GM19324 (cell line): Measurements from ENCODE around the gene MALRD1.

Experiments
- ATAC-seq: cut with Tn5 transposase; IDR thresholded peaks from one replicate; pipeline ENCODE4 v1.9.1; 2021; ENCODE audit warnings: mild to moderate bottlenecking, moderate library complexity; ENCODE audit not compliant: unreplicated experiment, low FRiP score

MALRD1 gene

DNA sequence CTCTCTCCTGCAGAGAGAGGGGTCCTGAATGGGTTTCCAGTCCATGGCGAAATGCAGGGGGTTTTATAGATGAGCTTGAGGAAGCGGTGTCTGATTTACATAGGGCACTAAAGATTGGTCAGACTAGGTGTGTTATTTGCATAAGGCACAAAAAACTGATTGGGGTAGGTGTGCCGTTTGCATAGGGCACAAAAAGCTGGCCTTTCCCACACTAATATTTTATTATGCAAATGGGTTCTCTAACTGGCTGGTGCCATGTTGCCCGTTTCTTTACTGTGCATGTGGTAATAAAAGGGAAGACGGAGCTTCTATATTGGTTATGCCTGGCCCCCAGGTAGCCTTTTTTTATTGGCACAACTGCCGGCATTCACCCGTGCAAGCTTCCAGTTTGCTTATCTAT lies 50.2 kb downstream of the MALRD1 start:
- ATAC-seq = no peak

DNA sequence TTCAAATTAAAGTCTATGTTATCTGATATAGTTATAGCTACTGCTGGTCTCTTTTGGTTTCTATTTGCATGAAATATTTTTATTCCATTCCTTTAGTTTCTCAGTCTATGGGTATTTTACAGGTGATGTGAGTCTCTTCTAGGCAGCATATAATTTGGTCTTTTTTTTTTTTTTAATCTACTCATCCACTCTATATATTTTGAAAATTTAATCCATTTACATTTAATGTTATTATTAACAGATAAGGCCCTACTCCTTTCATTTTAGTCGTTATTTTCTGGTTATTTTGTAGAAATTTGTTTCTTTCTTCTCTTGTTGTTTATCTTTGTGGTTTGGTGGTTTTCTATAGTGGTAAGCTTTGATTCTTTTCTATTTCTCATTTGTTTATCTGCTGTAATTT lies 58.8 kb downstream of the MALRD1 start:
- ATAC-seq = no peak

DNA sequence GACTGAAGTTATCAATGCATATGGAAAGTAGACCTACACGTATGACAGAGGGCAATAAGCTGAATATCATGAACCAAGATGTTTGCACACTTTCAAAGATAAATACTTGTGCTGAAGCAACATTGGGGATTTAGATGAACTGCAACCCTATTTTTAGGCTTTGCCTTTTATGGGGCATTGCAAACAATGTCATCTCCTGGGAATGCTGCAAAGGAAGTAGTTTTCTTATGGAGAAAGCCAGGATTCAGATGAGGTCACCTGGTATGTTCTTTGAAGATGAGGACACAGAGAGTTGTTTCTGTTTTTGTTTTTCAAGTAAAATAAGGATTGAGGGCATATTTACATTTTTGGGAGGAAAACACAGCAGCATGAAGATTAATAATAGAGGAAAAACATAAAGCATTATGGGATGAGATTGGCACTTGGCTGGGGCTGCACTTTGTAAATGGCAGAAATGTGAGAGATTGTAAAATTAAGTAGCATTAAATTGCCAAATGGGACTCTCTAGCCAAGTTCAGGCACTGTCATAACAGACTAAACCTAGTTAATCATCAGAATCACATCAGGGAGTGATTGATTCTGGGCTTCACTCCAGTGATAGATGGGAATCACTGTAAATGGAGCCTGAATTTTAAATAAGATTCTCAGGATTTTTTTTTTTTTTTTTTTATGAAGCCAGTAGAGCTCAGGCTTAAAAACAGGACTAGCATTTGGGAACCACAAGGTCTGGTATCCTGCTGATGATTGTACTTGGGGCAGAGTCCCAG lies 63.1 kb downstream of the MALRD1 start:
- ATAC-seq = no peak

DNA sequence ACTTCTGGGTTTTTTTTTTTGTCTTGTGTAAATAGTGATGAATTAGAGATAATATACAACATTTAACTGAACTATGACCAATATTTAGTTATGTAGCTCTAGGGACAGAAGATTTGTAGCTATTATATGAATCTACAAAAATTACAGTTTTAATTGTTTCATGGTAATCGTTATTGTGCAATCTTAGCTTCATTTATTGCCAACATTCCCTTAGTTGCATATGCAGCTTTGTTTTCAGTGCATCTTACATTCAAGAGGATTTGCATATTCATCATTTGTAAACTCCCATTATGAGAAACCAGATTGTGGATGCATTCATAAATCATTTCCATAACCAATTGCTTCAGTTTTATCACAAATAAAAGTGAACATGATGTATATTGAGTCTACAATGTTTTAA lies 68.8 kb downstream of the MALRD1 start:
- no peak for ATAC-seq

DNA sequence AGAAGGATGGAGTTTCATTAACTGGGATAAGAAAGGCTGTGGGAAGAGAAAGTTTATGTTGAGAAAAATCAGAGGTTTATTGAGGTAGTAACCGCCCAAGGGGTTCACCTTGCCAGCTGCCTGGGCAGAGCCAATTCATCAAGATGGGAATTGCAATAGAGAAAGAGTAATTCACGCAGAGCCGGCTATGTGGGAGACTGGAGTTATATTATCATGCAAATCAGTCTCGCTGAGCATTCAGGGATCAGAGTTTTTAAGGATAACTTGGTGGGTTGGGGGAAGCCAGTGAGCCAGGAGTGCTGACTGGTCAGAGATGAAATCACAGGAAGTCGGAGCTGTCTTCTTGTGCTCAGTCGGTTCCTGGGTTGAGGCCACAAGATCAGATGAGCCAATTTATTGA lies 70.6 kb downstream of the MALRD1 start:
- ATAC-seq = no peak

DNA sequence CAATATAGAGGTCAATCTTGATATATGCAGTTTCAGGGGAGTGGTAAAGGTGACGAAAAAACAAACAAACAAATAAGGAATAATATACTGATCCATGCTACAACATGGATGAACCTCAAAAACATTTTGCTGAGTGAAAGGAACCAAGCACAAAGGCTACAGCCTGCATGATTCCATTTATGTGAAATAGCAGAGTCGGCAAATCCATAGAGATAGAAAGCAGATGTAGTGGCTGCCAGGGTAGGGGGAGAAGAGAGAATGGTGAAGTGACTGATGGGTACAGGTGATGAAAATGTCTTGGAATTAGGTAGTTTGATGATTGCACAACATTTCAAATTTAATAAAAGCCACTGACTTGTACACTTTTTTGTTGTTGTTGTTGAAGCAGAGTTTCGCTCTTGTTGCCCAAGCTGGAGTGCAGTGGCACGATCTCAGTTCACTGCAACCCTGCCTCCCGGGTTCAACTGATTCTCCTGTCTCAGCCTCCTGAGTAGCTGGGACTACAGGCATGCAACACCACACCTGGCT lies 71.8 kb downstream of the MALRD1 start:
- no peak for ATAC-seq

DNA sequence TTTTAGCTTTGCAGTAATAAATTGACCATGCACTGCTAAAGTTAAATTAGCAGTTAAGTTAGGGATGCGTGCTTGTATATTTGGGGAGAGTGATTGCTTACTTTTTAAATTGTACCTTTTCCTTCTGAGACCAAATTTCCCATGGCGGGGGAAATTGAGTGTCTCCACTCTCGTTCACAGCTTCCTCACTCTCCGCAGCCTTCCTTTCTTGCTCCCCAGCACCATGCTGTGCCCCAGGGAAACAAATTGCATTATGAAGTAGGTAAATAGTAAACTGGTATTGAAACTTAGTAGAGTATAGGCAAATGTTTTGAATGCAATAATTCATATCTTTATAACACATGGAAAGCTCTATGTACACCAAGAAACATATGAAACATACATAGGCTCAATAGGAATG lies 85.4 kb downstream of the MALRD1 start:
- ATAC-seq = no peak

DNA sequence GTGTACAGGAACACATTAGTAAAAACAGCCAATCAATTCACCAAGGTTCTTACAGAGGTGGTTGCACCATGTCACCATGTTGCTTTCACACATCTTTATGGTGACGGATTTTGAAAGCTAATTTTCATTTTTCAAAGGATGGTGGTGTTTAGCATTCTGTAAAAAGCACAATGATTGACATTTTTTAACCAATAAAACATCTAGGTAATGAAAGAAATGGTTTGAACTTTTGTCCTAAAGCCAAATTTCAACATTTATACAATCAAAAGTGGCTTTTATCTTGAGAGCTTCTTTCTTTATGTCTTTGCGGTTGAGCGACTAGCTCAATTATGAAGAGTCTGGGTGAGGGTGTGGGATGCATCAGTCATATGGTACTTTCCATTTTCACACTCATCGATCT lies 94.4 kb downstream of the MALRD1 start:
- no peak for ATAC-seq

DNA sequence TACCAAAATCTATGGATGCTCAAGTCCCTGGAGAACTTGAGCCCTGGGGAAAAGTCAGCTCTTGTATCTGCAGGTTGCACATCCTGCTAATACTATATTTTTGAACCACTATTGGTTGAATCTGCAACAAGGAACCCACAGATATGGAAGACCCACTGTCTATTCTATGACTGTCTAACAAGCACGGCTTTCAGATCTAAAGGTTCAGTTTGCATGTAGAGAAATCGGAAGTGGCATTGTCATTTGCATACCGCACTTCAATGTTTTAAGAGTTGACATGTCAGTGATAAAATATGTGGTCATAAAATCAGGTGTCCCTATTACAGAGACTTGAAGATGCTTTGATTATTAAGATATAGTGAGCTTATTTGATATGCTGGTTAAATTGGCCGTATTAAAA lies 95.6 kb downstream of the MALRD1 start:
- no peak for ATAC-seq

DNA sequence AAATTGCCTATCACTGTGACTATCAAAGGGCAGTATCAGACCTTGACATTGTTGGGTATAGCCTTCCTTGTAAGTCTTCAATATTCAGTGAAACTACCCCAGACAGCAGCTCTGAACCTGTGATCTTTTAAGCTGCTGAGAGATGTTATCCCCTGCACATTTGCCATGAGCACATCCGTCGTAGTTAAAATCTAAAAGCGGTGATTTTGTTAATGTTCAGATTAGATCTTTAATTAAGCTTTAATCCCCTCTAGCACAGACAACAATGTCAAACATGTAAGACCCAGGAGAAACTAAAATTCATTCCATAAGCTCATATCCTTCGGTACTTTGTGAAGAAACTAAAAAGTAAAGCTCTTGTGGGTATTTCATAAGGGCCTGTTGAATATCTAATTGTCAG lies 105.8 kb downstream of the MALRD1 start:
- ATAC-seq = no peak

DNA sequence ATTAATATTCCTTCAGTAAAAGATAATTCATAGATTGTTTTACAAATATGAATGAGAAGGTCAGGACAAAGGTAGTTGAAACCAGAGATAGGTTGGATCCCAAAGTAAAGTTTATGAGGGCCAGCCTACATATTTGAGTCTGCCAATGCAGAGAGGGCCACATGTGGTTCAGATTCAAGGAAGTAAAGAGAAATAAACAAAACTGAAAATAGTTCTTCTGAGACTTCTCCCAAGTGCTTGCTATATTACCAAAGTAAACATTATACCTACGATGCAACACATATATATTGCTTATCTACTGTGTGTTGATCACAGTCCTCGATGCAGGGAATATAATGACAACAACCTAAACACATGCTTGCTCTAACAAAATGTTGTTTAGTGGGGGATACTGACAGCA lies 109.8 kb downstream of the MALRD1 start:
- no peak for ATAC-seq

DNA sequence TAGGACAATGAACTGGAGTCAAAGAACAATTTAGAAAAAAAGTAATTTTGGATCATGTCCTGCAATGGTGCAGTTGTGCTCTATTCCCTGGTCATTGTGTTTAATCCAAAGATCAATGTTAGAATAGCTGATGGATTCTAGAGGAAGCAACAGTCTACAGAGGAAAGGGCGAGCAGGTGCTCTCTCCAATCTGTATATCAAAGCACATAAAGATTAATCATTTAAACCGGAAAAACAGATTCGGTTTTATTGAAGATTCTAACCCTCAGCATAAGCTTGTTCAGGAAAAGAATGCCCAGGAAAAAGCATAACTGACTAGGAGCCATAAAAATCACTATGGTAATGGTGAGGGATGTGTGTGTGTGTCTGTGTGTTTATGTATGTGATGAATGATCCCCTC lies 110.3 kb downstream of the MALRD1 start:
- no peak for ATAC-seq

DNA sequence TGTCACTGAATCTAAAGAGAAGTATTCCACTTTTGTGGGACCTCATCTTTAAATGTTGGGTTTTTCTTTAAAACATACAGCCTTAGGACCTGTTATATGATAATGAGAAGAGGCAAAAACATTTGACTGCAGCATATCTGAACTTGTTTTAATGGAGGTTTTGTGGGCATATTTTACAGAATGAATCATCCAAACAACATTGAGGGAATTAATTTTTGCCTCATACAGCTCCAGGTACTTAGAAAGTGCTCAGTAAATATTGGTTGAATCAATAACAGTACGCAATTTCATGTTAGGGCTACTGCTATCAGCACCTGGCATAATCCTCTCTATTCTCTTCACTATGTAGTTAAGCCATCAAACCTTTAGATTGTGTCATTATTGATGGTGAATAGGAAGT lies 115.9 kb downstream of the MALRD1 start:
- no peak for ATAC-seq

DNA sequence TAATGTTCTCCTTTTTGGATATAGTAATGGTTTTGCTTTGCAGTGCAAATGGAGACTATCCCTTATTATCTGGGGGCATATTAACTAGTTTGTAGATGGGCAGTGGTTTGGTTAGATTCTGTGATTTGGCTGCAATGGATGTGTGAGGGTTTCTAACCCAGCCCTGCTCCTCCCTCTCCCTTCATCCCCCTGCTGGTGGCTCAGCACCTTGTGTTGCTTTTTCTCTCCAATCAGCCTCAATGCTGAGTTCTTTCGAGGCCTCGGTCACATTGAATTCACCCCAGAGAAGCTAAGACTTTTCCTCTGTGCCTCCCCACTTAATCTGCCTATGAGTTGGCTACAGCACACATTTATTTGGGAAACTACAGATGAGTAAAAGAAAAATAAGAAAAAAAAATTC lies 120.0 kb downstream of the MALRD1 start:
- ATAC-seq = no peak

DNA sequence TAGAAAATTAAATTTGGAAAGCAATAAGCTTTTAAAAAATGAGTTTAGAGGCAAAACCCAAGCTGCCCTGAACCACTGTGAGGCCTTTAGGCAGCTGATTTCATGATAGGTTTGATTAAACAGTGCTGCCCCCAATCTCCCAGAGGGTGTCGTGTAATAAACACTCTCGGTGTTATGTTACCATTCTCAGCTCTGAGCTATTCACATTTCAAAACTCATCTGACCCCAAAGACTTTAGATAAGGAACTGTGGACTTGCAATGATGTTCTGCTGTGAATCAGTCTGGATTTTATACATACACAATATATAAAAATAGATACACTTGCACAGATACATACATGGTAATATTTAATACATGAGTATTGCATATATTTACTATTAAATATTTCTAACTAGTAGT lies 120.4 kb downstream of the MALRD1 start:
- no peak for ATAC-seq

DNA sequence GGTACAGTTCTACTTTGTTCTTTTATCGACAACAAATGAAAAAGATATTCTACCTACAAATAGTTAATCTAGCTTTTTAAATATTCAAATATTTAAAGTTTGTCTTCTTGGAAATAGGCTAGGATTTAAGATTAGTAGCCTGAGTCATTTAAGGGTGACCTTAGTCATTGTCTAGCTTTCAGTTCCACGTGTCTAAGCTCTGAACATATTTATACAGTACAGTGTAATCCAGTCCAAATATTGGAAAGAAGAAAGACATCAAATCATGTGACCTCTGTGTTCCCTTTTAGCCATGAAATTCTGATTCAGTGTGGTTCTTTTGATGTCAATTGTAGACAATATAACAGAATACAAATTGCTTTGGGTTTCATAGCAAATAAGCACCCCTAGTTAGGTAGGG lies 121.1 kb downstream of the MALRD1 start:
- ATAC-seq = no peak

DNA sequence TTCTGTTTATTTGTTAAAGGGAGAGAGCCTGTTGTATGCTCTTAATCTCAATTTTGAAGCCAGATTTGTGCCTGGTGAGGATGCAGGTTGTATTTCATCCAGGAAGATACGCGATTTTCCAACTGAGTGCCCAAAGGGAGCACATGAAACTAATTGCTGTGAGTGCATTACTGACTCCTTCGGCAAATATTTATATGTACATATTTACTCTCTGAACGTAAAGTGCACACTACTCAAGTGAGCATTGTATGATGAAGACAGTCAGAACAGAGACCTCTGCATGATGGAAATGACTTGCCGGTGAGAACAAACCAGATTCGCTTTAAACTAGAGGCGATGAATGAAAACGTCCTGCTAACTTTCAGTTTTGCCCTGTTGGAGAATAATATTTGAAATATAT lies 130.1 kb downstream of the MALRD1 start:
- ATAC-seq = no peak

DNA sequence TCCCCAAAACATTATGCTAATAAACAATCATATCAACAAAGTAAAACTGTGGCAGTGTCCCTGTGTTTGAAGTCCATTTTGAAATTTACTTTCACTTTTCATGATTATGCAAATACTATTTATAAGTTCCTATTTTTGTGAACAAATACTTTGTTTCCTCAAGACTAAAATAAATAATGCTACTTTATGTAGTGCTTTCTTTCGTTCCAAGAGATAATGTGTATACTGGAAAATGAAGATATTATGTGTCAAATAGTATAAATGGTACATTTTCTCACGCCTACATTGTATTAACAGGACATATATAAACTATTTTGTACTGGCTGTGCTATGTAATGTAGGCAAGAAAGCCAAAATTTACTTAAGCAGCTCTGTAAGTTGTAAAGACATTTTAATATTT lies 136.3 kb downstream of the MALRD1 start:
- ATAC-seq = no peak

DNA sequence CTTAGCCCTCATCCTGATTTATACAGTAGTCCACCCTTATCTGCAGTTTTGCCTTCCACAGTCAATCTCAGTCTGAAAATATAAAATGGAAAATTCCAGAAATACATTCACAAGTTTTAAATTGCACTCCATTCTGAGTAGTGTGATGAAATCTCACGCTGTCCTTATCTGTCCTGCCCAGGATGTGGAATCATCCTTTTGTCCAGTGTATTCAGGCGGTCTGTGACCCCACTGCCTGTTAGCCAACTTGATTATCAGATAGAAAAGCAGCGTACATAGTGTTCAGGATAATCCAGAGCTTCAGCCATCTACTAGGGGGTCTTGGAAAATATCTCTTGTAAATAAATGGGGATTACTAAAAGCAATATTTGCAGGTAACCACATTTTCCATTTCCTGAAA lies 146.3 kb downstream of the MALRD1 start:
- no peak for ATAC-seq

DNA sequence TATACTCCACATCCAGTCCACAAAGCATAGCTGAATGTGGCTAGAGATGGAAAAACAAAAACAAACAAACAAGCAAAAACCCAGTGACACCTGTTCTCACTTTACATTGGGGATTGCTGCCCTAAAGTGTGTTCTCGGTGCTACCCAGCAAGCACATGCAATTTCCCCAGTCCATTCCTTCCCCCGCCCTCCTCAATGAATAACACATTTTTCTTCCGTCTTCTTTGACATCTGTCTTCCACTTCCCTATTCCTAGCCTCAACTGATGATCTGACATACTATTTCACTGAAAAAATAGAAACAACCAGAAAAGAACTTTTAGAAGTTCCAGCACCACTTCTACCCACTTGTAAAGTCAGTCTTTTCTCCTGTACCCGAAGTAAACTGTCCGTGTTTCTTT lies 147.1 kb downstream of the MALRD1 start:
- no peak for ATAC-seq

DNA sequence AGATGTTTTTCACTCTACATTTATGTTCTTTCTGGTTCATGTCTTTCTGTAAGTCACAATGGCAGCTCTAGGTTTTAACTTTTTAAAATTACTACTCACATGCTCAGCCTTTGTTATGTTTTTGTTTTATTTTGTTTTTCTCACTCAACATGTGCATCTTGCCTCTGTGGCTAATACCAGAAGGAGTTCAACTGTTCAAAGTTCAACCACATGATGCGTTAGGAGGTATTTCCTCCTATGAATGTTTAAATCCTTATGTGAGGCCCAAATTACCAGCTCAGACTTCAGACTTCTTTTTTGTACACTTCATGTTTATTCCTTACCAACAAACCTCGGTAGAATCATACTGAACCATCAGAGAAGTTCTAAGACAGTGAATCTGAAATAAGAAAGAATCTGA lies 151.6 kb downstream of the MALRD1 start:
- no peak for ATAC-seq

DNA sequence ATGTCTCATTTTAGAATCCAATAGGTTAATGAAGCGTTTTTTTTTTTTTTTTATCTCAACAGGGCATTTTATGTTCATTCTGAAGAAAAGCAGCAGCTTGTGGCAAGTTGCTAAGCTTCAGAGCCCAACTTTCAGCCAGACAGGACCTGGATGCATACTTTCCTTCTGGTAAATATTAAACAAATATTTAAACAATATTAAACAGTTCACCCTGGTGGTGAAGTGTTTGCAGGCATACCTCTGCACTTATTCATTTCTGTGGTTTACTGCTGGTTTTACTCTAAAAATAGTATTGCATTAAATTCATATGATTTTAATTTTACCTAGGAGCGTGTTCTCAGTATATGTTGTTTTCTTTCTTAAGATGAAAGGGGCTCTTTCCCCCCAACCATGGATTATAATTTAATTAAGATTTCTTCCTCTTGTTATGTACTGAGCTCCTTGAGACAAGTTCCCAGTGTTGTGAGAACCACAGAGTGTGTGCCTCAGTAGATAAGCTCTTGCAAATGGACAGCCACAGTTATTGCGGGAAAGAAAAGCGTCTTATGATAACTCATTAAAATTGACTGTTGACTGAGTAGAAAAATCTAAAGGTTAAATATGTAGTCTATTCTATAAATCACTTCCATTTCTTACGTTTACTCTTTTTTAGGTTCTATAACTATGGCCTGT lies 155.8 kb downstream of the MALRD1 start:
- ATAC-seq = no peak
